Choroid plexus epithelial cell (primary cell): ENCODE data around the gene TMED7.
A peak's percentile ranks its signal among the peaks of the same experiment; 100 is the strongest.

Source experiments
- DNase-seq: peaks from one replicate; pipeline ENCODE4 v3.0.0-alpha.2; 2010; ENCODE audit warnings: low read depth
- H3K4me3 ChIP-seq: 2 replicates; pipeline ENCODE4 v1.5.1; 2011; ENCODE audit warnings: low read depth, mild to moderate bottlenecking, control low read depth, low read length, moderate library complexity
- TF ChIP-seq, protein P1 (sequence below): conservative IDR thresholded peaks from 2 replicates; pipeline ENCODE4 v1.5.1; 2011; ENCODE audit warnings: low read depth, mild to moderate bottlenecking, control low read depth, inconsistent platforms, low read length, moderate library complexity

The TMED7 gene

DNA sequence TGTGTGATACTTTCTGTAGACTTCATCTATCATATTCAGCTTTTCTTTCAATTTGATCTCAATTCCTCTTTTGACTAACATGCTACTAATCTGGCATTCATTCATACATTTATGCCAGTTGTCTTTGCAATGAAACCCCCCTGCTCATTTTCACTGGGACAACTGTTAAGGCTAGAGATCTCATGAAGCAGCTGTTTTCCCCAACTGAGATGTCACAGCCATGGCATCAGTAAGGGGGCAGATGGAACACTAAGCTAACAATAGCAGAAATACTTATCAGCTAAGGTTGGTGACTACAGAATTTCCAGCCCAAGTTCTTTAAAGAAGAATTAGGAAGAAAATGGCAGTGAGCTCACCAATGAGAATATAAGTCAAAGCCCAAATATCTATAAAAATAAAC is 9.4 kb downstream of the TMED7 start:
- TF ChIP-seq, protein P1, sequence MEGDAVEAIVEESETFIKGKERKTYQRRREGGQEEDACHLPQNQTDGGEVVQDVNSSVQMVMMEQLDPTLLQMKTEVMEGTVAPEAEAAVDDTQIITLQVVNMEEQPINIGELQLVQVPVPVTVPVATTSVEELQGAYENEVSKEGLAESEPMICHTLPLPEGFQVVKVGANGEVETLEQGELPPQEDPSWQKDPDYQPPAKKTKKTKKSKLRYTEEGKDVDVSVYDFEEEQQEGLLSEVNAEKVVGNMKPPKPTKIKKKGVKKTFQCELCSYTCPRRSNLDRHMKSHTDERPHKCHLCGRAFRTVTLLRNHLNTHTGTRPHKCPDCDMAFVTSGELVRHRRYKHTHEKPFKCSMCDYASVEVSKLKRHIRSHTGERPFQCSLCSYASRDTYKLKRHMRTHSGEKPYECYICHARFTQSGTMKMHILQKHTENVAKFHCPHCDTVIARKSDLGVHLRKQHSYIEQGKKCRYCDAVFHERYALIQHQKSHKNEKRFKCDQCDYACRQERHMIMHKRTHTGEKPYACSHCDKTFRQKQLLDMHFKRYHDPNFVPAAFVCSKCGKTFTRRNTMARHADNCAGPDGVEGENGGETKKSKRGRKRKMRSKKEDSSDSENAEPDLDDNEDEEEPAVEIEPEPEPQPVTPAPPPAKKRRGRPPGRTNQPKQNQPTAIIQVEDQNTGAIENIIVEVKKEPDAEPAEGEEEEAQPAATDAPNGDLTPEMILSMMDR, result no peak
- H3K4me3 ChIP-seq, result no peak overlapping the region
- DNase-seq, result no peak

DNA sequence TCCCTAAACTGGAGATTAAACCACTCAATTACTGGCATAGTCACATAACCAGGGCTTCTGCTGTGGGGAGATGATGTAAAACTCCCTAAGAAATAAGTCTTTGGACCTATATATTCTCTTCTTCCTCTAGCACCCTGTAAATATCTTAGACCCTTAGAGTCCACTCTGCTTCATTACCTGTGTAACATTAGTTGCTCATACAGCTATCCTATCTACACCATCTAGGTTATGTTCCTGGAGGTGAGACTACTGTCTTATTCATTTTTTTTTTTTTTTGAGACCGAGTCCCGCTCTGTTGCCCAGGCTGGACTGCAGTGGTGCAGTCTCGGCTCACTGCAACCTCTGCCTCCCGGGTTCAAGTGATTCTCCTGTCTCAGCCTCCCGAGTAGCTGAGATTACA is 14.0 kb downstream of the TMED7 start:
- no peak for DNase-seq
- H3K4me3 ChIP-seq, result no peak overlapping the region
- TF ChIP-seq, protein P1, result no peak

DNA sequence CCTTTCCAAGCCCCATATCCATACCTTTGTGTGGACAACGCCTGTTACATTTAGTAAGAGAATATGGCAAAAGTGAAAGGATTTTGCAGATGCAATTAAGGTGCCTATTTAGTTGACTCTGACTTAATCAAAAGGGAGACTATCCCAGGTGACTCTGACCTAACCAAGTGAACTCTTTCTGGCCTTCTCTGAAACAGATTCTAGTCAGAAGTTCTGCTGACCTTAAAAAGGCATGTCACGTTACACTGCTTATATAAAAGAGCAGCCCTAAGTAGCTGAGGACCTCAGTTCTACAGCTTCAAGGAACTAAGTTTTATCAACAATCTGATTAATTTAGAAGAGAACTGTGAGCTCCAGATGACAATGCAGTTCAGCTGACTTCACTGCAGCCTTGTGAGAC is 17.9 kb downstream of the TMED7 start:
- no peak for DNase-seq
- no peak overlapping the region for H3K4me3 ChIP-seq
- TF ChIP-seq, protein P1, result no peak

DNA sequence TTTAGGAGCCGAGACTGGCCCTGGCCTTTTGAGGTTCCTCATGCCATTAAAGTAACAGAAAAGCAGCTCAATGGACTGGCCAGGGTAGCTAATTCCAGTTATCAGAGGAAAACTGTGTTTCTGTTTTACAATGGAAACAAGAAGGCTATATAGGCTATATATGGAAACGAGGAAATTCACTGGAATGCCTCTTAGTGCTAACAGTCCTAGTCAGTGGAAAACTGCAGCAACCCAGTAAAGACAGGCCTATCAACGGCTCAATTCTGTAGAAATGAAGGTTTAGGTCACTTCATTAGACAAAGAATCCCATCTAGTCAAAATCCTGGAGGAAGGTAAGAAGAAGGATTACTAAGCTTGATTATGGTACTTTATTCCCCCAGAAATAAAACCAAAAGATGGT is 20.4 kb downstream of the TMED7 start:
- TF ChIP-seq, protein P1, result no peak
- no peak for DNase-seq

DNA sequence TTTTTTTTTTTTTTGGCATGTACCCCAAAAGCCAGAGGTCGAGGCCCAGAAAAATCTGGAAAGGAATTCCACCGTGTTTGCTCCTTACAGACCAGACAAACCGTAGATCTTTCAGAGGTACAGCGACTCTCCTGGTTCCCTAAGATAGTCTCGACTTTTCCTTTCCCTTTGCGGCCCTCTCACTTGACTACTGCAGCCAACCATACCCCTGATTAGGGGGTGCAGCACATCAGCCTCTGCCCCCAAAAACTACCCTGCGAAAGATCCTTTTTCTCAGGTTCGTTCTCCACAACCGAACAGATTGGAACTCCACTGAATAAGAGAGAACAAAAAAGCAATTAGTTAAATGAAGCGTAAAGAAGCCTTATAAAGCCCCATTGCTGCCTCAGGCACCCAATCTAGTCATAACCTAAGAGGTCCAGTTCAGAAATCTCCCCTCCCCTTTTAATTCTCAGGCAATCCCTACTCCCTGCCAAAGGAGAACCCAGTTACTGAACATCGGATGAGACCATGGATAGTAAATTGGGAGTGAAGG is 23.2 kb downstream of the TMED7 start:
- DNase-seq, result no peak
- TF ChIP-seq, protein P1, result no peak
- H3K4me3 ChIP-seq, result peak overlapping the region; percentile 76

More for the DNA sequence above, 20.4 kb downstream of the TMED7 start:
- no peak overlapping the region for H3K4me3 ChIP-seq

DNA sequence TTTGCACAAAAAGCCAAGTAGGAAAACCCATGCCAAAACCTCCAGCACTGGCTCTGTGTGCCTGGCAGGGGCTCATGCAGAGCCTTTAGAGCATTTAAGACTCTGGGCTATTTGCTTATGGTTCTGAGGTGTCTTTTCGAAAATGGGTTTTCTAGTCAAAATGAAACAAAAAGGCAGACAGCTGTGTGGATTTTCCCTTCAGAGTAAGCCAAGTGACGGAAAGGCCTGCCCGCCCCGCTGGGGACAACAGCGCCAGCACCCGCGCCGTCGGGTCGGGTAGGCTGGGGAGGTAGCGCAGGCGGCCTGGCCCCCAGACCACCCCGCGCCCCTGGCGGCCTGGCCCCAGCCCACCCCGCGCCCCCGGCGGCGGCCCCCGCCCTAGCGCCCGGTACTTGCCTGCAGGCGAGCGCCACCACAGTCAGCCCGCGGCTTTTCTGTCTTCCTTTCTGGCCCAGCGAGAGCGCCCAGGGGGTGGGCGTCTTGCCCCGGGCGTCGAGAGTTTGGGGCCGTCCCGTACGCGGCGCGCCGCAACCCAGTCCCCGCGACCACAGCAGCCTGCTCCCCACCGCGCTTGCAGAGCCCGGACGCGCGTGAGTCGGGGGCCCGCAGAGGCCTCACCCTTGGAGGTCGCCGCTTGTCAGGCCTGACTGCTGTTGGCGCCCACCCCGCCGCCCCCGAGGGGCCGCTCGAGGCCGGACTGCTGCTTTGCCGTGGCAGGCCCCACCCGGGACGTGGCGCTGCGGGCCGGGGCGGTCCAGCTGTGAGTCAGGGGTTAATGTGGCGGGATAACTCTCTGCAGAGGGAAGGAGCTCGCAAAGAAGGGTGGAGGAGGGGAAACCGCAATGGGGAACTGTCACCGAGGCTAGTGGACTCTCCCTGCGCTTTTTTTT is 23.9 kb downstream of the TMED7 start, which contains the start of gene TICAM2:
TICAM2 (minus strand) TSS at position 779 of the 890 bp plus-strand sequence. CDS start 21,223 bp downstream, outside the sequence.
- H3K4me3 ChIP-seq, result peak within 1 kb of the TSS; percentile 76
- peak; percentile 61 for DNase-seq
- TF ChIP-seq, protein P1, result peak; percentile 30
